OCI-LY7 (cell line): Measurements from ENCODE around the gene PCDHGC4. TPM values are rescaled to one million over a fixed set of nuclear protein-coding genes. Genes with fewer than 3 reads are reported as not detected.

Experiments
- BruUV-seq: library from RNA; stranded (reverse); fragments of 400-500 nt; replicated peaks from 2 replicates; lab custom pipeline; 2021; lab: Mats Ljungman, UMichigan
- CTCF ChIA-PET: fragments of 300-600 bp; sonication (Branson Sonifier 250); formaldehyde crosslinking; loops from one replicate; lab custom pipeline; 2022; ENCODE audit warnings: antibody characterized with exemption; ENCODE audit not compliant: unreplicated experiment; lab: Charles Lee
- POLR2A ChIA-PET: fragments of 300-600 bp; sonication (Branson Sonifier 250); formaldehyde crosslinking; loops from one replicate; lab custom pipeline; 2022; ENCODE audit warnings: antibody characterized with exemption; lab: Charles Lee
- DNase-seq: peaks from one replicate; pipeline ENCODE4 v3.0.0-alpha.2; 2015; ENCODE audit warnings: low spot score
- H2AFZ ChIP-seq: fragments of 200-600 bp; sonication (generic), shearing (Covaris generic); 2 replicates; pipeline ENCODE4 v1.6.1; 2014; ENCODE audit warnings: mild to moderate bottlenecking, antibody characterized with exemption, low read length, moderate library complexity
- H3K27ac ChIP-seq: fragments of 200-600 bp; sonication (generic); 2 replicates; pipeline ENCODE4 v1.5.1; 2014; ENCODE audit warnings: mixed run types, low read depth, mild to moderate bottlenecking, moderate library complexity, low read length, inconsistent platforms; ENCODE audit not compliant: poor library complexity, severe bottlenecking
- H3K36me3 ChIP-seq: fragments of 200-600 bp; sonication (generic); 2 replicates; pipeline ENCODE4 v1.6.1; 2014; ENCODE audit warnings: mild to moderate bottlenecking, antibody characterized with exemption, low read length, moderate library complexity, mixed read lengths; ENCODE audit not compliant: insufficient read depth
- H3K4me1 ChIP-seq: fragments of 200-600 bp; sonication (generic); 2 replicates; pipeline ENCODE4 v1.5.1; 2014; ENCODE audit warnings: mild to moderate bottlenecking, low read length; ENCODE audit not compliant: insufficient read depth, poor library complexity, severe bottlenecking
- H3K4me2 ChIP-seq: fragments of 200-600 bp; sonication (generic); 2 replicates; pipeline ENCODE4 v1.6.1; 2014; ENCODE audit warnings: mild to moderate bottlenecking, low read length
- H3K4me3 ChIP-seq: fragments of 200-600 bp; sonication (generic); 2 replicates; pipeline ENCODE4 v1.5.1; 2014; ENCODE audit warnings: mild to moderate bottlenecking, low read depth, low read length; ENCODE audit not compliant: poor library complexity, severe bottlenecking
- H3K79me2 ChIP-seq: fragments of 200-600 bp; sonication (generic); 2 replicates; pipeline ENCODE4 v1.6.1; 2016; ENCODE audit warnings: low read depth, mild to moderate bottlenecking, low read length, moderate library complexity, mixed read lengths; ENCODE audit not compliant: insufficient read depth
- H3K9me2 ChIP-seq: fragments of 200-600 bp; sonication (generic); 2 replicates; pipeline ENCODE4 v1.6.1; 2016; ENCODE audit warnings: mild to moderate bottlenecking, low read length, mixed read lengths; ENCODE audit not compliant: insufficient read depth
- H3K9me3 ChIP-seq: fragments of 200-600 bp; sonication (generic); 2 replicates; pipeline ENCODE4 v1.6.1; 2014; ENCODE audit warnings: mild to moderate bottlenecking, mixed run types, low read length, mixed read lengths
- H4K20me1 ChIP-seq: fragments of 200-600 bp; sonication (generic); 2 replicates; pipeline ENCODE4 v1.6.1; 2014; ENCODE audit warnings: mild to moderate bottlenecking, antibody characterized with exemption, low read length, moderate library complexity, mixed read lengths; ENCODE audit not compliant: insufficient read depth
- EZH2phosphoT487 ChIP-seq: fragments of 200-600 bp; sonication (generic); IDR thresholded peaks from 2 replicates; pipeline ENCODE4 v1.6.1; 2018; ENCODE audit warnings: low read depth, borderline replicate concordance, mild to moderate bottlenecking, mixed run types, antibody characterized with exemption, low read length, moderate library complexity, mixed read lengths
- intact Hi-C: fragments of 100-400 bp; cut with micrococcal nuclease; formaldehyde crosslinking; loops from one replicate; pipeline ENCODE4 v1.10.0; 2022; ENCODE audit not compliant: unreplicated experiment
- total RNA-seq, 2 experiments: library from RNA; depleted of rRNA in 1 of 2; stranded (reverse); fragments of >200 nt in 1 of 2; shearing (Covaris generic) in 1 of 2; gene quantifications; 2 replicates each; pipeline ENCODE4 v1.2.3, GENCODE V29; 2014 to 2022
- TF ChIP-seq, protein P1 (sequence below): fragments of 200-600 bp; sonication (generic); conservative IDR thresholded peaks from 2 replicates; pipeline ENCODE4 v1.5.1; 2014; ENCODE audit warnings: mild to moderate bottlenecking, antibody characterized with exemption, low read length, moderate library complexity, mixed read lengths

The PCDHGC4 gene
- total RNA-seq, 2 experiments from 2014 or later, result 7.0 to 8.4 TPM

DNA sequence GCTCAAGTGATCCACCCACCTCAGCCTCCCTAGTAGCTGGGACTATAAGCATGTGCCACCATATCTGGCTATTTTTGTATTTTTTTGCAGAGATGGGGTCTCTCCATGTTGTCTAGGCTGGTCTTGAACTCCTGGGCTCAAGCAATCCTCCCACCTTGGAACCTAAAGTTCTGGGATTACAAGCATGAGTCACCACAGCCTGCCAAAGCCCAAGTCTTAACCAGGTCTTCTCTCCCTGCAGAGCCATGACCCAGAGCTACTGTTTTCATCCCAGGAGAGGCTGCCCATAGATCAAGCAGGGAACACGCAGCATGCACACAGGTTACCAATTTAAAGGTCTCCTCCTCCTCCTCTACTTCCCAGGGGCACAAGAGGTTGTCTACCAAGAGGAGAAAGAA is 33.8 kb downstream of the PCDHGC4 start:
- DNase-seq, result no peak
- Histone ChIP-seq H3K9me3 (no peaks in the 10 kb centered on the region), H3K4me2 (no peak overlapping the region), H4K20me1 (no peaks in the 10 kb centered on the region), H3K36me3 (peaks cover 92% of the 10 kb centered on the region), H3K79me2 (peaks cover 6% of the 10 kb centered on the region; the same call in 1 of the 2 replicates), H3K4me1 (peaks cover 76% of the 10 kb centered on the region), H3K9me2 (no peaks in the 10 kb centered on the region), H2AFZ (no peak overlapping the region), H3K27ac (no peak overlapping the region), H3K4me3 (no peak overlapping the region)
- intact Hi-C loops, result loop anchor here (10.0 kb wide), 1 partner anchor 96 kb away; the partner anchor contains the start of gene DIAPH1
- no TSS peak for BruUV-seq
- ChIA-PET POLR2A (interaction anchor here (0.6 to 17.7 kb wide), 4 partner anchors 7 to 40 kb away, joined by 4 to 328 read pairs (median 5); no protein-coding TSS in a partner anchor), CTCF (no interaction called here)
- TF ChIP-seq, protein P1, sequence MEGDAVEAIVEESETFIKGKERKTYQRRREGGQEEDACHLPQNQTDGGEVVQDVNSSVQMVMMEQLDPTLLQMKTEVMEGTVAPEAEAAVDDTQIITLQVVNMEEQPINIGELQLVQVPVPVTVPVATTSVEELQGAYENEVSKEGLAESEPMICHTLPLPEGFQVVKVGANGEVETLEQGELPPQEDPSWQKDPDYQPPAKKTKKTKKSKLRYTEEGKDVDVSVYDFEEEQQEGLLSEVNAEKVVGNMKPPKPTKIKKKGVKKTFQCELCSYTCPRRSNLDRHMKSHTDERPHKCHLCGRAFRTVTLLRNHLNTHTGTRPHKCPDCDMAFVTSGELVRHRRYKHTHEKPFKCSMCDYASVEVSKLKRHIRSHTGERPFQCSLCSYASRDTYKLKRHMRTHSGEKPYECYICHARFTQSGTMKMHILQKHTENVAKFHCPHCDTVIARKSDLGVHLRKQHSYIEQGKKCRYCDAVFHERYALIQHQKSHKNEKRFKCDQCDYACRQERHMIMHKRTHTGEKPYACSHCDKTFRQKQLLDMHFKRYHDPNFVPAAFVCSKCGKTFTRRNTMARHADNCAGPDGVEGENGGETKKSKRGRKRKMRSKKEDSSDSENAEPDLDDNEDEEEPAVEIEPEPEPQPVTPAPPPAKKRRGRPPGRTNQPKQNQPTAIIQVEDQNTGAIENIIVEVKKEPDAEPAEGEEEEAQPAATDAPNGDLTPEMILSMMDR, result no peak
- TF ChIP-seq EZH2phosphoT487, result no peak

DNA sequence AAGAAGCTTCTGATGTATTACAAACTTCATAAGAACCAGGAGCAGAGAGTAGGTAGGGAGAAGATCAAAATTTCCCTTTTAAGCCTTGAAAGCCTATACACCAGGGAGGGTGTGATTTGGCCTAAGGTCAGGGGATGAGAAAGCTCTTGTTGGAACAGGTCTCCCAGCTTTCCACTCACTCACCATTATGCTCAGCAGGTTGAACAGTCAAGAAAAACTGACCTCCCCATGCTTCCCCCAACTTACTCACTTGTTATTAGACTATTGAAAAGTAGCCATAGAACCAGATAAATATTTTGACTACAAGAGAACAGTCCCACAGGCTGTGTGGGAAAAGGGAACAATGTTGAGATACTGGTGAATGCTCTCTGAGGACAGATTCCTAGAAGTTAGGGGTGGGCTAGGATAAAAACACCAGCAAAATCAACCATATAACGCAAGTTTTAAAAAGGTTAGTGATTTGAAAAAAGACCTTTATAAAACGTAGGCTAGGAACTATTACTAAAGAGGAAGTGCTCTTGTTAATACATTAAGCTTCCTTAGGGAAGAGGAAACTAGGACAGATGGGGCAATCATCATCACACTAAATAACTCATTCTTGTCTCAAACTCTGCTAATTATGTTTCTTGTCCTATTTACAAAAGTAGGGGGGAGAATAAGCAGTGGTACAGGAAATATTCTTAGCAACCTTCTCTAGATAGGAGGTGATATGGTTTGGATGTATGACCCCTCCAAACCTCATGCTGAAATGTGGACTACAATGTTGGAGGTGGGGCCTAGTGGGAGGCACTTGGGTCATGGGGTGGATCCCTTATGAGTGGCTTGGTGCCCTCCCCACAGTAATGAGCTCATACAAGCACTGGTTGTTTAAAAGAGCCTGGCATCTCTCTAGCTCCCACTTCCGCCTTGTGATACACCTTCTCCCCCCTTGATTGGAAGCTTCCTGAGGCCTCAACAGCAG is 35.1 kb downstream of the PCDHGC4 start:
- Histone ChIP-seq H4K20me1 (no peaks in the 10 kb centered on the region), H3K4me2 (no peak overlapping the region), H3K9me3 (no peaks in the 10 kb centered on the region), H3K36me3 (peaks cover 99% of the 10 kb centered on the region), H3K79me2 (peaks cover 10% of the 10 kb centered on the region; the same call in 1 of the 2 replicates), H3K9me2 (no peaks in the 10 kb centered on the region), H3K27ac (no peak overlapping the region), H2AFZ (no peak overlapping the region), H3K4me3 (no peak overlapping the region), H3K4me1 (peaks cover 75% of the 10 kb centered on the region)
- no TSS peak for BruUV-seq
- intact Hi-C loops, result loop anchor here (10.0 kb wide), 1 partner anchor 95 kb away; the partner anchor contains the start of gene DIAPH1
- TF ChIP-seq, protein P1, result no peak
- TF ChIP-seq EZH2phosphoT487, result no peak
- DNase-seq, result no peak
- CTCF ChIA-PET, result no interaction called here
- POLR2A ChIA-PET, result interaction anchor here (0.6 to 17.7 kb wide), 8 partner anchors 6 to 103 kb away, joined by 3 to 328 read pairs (median 4); partner anchors contain the start of gene PCDHGC3
